Nephron (organoid): Measurements from ENCODE around the gene CALHM2.
A peak's percentile ranks its signal among the peaks of the same experiment; 100 is the strongest.

Experiments used
- H3K27ac Mint-ChIP-seq, 3 experiments: 2 replicates each; pipeline ENCODE4 v1.8.0; 2020; ENCODE audit warnings: mixed read lengths in 3 of 3, mild to moderate bottlenecking in 2 of 3, moderate library complexity in 1 of 3
- H3K27me3 Mint-ChIP-seq: 2 replicates; pipeline ENCODE4 v1.8.0; 2021; ENCODE audit warnings: low read depth, mild to moderate bottlenecking, moderate library complexity, mixed read lengths
- H3K36me3 Mint-ChIP-seq: 2 replicates; pipeline ENCODE4 v1.8.0; 2020; ENCODE audit warnings: low read depth, mixed read lengths
- H3K4me1 Mint-ChIP-seq: 2 replicates; pipeline ENCODE4 v1.8.0; 2020; ENCODE audit warnings: mixed read lengths
- H3K4me3 Mint-ChIP-seq, 3 experiments: 2 replicates each; pipeline ENCODE4 v1.8.0; 2020; ENCODE audit warnings: mild to moderate bottlenecking in 3 of 3, mixed read lengths in 3 of 3, moderate library complexity in 2 of 3
- H3K9me3 Mint-ChIP-seq: 2 replicates; pipeline ENCODE4 v1.8.0; 2020; ENCODE audit warnings: mixed read lengths
- TF ChIP-seq, protein P1 (sequence below), 3 experiments: fragments of 200-600 bp; sonication (generic); IDR thresholded peaks; one replicate each; pipeline ENCODE4 v1.5.0; 2021; ENCODE audit warnings: antibody characterized with exemption in 3 of 3; ENCODE audit not compliant: unreplicated experiment in 3 of 3

CALHM2 gene, protein sequence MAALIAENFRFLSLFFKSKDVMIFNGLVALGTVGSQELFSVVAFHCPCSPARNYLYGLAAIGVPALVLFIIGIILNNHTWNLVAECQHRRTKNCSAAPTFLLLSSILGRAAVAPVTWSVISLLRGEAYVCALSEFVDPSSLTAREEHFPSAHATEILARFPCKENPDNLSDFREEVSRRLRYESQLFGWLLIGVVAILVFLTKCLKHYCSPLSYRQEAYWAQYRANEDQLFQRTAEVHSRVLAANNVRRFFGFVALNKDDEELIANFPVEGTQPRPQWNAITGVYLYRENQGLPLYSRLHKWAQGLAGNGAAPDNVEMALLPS

DNA sequence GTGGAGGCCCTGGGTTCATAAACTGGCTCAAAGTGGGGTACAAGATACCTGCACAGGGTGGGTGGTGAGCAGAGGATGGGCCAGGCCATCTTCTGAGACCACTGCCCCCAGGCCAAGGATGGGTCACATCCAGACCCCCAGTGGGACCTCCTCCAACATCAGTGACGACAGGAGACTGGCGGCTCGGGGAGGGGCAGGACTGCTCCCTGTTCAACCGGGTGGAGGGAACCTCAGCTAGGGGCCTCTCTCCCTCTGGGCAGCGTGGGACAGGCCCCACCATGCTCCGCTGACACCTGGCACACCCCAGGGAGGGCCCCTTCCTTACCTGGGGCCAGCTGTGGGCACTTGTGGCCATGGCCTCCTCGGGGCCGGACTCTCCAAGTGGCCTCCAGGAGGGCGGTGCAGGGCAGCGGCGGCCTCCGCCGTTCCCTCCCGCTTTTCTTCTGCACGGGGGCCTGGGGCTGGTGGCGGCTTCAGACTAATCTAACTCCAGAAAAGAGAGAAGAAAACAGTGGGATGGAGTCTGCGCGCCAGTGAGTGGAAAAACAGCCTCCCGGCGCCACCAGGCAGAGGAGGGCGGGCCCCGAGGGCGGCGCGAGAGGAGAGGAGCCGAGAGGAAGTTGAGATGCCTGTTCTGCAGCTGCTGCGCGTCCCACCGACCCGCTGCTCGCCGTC, at the start of gene CALHM2:
Gene CALHM2, minus strand, starts transcription at position 540 of the 675 bp plus-strand sequence. CDS start 2,429 bp downstream, outside the sequence.
- H3K27me3 Mint-ChIP-seq = peaks cover 8% of the 10 kb centered on the region
- H3K4me1 Mint-ChIP-seq = peaks cover 6% of the 10 kb centered on the region
- H3K27ac Mint-ChIP-seq = peak within 1 kb of the TSS in 2 of 3 experiments; percentile 59 to 81
- H3K36me3 Mint-ChIP-seq = peaks cover 13% of the 10 kb centered on the region
- no peaks in the 10 kb centered on the region for H3K9me3 Mint-ChIP-seq
- TF ChIP-seq, protein P1, sequence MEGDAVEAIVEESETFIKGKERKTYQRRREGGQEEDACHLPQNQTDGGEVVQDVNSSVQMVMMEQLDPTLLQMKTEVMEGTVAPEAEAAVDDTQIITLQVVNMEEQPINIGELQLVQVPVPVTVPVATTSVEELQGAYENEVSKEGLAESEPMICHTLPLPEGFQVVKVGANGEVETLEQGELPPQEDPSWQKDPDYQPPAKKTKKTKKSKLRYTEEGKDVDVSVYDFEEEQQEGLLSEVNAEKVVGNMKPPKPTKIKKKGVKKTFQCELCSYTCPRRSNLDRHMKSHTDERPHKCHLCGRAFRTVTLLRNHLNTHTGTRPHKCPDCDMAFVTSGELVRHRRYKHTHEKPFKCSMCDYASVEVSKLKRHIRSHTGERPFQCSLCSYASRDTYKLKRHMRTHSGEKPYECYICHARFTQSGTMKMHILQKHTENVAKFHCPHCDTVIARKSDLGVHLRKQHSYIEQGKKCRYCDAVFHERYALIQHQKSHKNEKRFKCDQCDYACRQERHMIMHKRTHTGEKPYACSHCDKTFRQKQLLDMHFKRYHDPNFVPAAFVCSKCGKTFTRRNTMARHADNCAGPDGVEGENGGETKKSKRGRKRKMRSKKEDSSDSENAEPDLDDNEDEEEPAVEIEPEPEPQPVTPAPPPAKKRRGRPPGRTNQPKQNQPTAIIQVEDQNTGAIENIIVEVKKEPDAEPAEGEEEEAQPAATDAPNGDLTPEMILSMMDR (IDR thresholded peaks at IDR 0.05; ENCODE audit: unreplicated experiment in 3 of 3) = no peak
- peak within 1 kb of the TSS; percentile 81 to 87 (median 85) for H3K4me3 Mint-ChIP-seq

DNA sequence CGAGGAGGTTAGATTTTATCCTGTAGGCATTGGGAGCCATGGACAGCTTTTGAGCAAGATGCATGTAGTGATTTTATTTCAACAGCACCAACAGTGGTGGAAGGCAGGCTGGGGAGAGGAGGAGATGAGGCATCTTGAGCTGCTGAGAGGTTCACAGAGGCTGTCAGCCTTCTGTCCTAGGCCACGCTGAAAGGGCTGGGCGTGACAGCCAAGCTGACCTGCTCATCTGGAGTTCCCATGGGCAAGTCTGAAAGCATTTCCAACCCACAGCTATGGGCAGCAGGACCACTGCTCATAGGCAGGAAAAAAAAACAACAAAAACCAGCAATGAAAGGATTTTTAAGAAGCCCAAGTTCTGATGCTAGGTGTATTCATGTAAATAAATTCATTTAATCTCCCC, 49.0 kb upstream of the CALHM2 start:
- Mint-ChIP-seq H3K27ac (no peak overlapping the region), H3K4me1 (peaks cover 32% of the 10 kb centered on the region), H3K27me3 (peaks cover 78% of the 10 kb centered on the region), H3K9me3 (no peaks in the 10 kb centered on the region), H3K4me3 (no peak overlapping the region), H3K36me3 (no peaks in the 10 kb centered on the region)
- TF ChIP-seq, protein P1 (IDR thresholded peaks at IDR 0.05; ENCODE audit: unreplicated experiment in 3 of 3) = no peak

DNA sequence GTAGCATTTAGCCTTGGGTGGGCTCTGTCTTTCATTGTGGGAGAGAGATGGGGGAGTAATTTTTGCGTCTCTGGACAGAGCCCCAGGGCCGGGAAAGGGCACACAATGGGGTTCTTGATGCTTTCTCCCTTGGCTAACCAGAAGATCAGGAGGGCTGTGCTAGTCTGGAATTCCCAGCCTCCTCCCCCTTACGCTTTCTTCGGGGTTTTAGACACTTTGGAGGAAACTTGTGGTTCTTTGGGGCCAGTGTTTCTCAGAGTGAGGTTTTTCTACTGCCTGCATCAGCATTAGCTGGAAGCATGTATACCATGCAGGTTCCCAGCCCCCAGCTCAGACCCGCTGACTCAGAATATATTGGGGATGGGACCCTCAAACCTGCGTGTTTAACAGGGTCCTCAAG, 48.3 kb upstream of the CALHM2 start:
- no peaks in the 10 kb centered on the region for H3K9me3 Mint-ChIP-seq
- no peak overlapping the region for H3K4me3 Mint-ChIP-seq
- peaks cover 78% of the 10 kb centered on the region for H3K27me3 Mint-ChIP-seq
- no peaks in the 10 kb centered on the region for H3K36me3 Mint-ChIP-seq
- H3K4me1 Mint-ChIP-seq = peaks cover 32% of the 10 kb centered on the region
- TF ChIP-seq, protein P1 (IDR thresholded peaks at IDR 0.05; ENCODE audit: unreplicated experiment in 3 of 3) = no peak
- H3K27ac Mint-ChIP-seq = no peak overlapping the region

DNA sequence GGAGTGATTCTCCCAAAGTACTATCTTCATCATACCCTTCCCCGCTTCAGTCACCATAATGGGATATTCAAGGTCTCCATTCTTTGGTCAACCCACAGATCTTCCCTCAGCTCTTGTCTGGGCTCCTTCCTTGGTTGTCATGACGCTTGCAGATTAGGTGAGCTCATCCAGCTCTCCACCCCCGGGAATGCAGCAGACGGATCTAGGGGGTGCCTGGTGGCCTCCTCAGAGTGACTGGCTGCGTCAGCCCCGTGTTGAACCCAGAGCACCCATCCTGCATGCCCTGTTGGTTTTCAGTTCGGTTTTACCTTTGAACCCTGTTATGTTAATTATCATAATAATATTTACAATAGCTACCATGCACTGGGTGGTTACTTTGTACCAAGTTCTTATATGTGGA, 47.7 kb upstream of the CALHM2 start:
- peaks cover 83% of the 10 kb centered on the region for H3K27me3 Mint-ChIP-seq
- no peaks in the 10 kb centered on the region for H3K9me3 Mint-ChIP-seq
- peaks cover 32% of the 10 kb centered on the region for H3K4me1 Mint-ChIP-seq
- peak overlapping the region in 1 of 3 experiments; percentile 1 for H3K4me3 Mint-ChIP-seq
- TF ChIP-seq, protein P1 (IDR thresholded peaks at IDR 0.05; ENCODE audit: unreplicated experiment in 3 of 3) = no peak
- no peaks in the 10 kb centered on the region for H3K36me3 Mint-ChIP-seq
- H3K27ac Mint-ChIP-seq = no peak overlapping the region

DNA sequence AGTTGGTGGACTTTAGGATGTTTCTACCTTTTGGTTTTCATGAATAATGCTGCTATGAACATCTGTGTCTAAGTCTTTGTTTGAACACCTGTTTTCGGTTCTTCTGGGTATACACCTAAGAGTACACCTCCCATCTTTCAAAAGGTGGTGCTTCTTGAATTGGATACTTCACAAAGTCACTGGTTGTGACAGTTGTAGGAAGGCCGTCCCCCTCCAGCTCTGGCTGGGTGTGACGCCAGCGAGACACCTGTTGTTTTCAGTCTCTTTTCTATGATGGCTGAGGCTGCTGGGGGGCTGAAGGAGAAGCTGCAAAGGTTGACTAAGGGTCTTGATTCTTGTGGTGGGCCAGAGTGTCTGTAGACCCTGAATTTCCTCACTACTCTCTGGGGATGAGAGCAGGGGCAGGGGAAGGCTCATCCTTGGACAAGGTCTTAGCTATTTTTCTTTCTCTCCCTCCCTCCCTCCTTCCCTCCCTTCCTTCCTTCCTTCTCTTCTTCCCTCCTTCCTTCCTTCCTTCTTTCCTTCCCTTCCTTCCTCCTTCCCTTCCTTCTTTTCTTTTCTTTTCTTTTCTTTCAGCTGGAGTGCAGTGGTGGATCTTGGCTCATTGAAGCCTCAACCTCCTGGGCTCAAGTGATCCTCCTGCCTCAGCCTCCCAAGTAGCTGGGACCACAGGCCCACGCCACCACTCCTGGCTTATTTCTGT, 46.9 kb upstream of the CALHM2 start:
- no peak overlapping the region for H3K27ac Mint-ChIP-seq
- H3K4me3 Mint-ChIP-seq = no peak overlapping the region
- H3K9me3 Mint-ChIP-seq = no peaks in the 10 kb centered on the region
- TF ChIP-seq, protein P1 (IDR thresholded peaks at IDR 0.05; ENCODE audit: unreplicated experiment in 3 of 3) = no peak
- peaks cover 86% of the 10 kb centered on the region for H3K27me3 Mint-ChIP-seq
- no peaks in the 10 kb centered on the region for H3K36me3 Mint-ChIP-seq
- H3K4me1 Mint-ChIP-seq = peaks cover 28% of the 10 kb centered on the region
